ENCODE results near the gene ZFR. TPM values are rescaled to one million over a fixed set of nuclear protein-coding genes. Genes with fewer than 3 reads are reported as not detected.
"Not testable (repeated sequence)": the region's sequence is repeated elsewhere in the genome, so short reads cannot be mapped to it uniquely, and the experiment has no call there.

The ZFR gene
- total RNA-seq, 1 donor from 2014 or later = 135 TPM

GRCh38 chr5:32406650-32407049 lies 37.9 kb downstream of the ZFR start:
- DNase-seq = no peak

- no peak for DNase-seq
Measured at GRCh38 chr5:32405507-32405906, 39.0 kb downstream of the ZFR start.

DNA sequence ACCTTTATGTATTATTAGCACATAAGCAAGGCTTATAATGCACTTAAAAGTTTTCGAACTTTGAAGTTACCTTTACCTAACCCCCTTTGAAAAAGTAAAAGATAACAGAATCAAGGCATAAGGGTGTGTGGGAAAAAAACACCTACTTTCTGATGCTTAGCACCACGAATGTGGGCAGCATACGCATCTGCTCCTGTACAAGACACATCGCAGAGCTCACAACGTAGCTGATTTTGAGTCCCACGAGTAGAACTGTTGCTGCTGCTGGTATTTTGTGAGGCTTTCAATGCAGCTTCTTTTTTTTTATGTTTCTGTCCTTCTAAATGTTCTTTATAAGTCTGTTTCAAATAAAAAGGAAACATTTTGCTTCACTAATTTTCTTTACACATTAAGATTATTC lies 40.8 kb downstream of the ZFR start:
- no peak for DNase-seq

DNA sequence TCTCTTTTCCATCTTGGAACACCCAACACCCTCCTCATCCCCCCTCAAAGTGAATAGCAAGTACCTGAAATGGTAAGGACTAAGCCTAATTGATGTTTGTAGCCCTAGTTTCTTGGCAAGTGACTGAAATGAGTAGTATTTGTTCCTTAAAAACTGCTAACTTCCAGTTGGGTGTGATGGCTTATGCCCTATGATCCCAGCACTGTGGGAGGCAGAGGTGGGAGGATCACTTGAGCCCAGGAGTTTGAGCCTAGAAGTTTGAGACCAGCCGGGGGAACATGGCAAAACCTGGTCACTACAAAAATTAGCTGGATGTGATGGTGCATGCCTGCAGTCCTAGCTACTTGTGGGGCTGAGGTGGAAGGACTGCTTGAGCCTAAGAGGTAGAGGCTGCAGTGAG lies 44.1 kb downstream of the ZFR start:
- DNase-seq = no peak

- not testable (repeated sequence) for DNase-seq
Measured at GRCh38 chr5:32398754-32399153, 45.8 kb downstream of the ZFR start.

DNA sequence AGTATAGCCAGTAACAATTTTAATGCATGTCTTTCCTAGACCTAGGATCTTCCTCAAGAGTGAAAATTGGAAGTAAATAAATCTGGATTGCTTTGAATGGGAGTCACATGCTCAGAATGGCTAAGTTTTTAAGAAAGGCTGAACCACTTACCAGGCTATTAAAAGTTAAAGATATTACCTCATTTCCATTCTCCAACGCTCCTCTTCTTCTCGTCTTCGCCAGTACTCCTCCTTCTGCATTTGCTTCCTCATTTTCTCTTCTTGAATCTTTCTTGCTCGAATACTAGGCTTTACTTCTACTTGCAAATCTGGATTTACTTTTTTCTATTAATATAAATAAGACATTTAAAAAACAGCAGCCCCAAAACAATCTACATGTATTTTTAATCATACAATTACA lies 49.6 kb downstream of the ZFR start:
- no peak for DNase-seq

- DNase-seq = no peak
Measured at GRCh38 chr5:32392039-32392438, 52.5 kb downstream of the ZFR start.

- DNase-seq = no peak
Measured at GRCh38 chr5:32390819-32391591, 53.5 kb downstream of the ZFR start.

GRCh38 chr5:32388432-32389129 lies 56.0 kb downstream of the ZFR start:
- DNase-seq = no peak

DNA sequence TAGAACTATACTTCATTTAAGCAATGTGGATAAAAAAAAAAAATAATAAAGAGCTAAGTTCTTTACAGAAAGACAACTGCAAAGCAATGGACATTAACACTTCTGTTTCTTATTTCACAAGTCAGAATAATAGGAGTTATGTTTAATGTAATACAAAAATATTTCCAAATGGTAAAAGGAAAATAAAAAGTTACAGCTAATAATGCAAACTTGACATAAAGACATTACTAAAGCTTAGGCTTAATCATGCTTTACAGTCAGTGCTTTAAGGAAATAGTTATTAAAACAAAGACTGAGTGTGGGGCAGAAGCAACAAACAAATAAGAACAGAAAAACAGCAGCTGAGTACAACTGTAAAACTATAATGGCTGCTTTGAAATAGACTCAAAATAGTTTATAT lies 56.7 kb downstream of the ZFR start:
- DNase-seq = no peak

- DNase-seq = no peak
Measured at GRCh38 chr5:32387211-32387610, 57.3 kb downstream of the ZFR start.

GRCh38 chr5:32384621-32385020 lies 59.9 kb downstream of the ZFR start:
- DNase-seq = no peak

- no peak for DNase-seq
Measured at GRCh38 chr5:32383586-32383985, 61.0 kb downstream of the ZFR start.

DNA sequence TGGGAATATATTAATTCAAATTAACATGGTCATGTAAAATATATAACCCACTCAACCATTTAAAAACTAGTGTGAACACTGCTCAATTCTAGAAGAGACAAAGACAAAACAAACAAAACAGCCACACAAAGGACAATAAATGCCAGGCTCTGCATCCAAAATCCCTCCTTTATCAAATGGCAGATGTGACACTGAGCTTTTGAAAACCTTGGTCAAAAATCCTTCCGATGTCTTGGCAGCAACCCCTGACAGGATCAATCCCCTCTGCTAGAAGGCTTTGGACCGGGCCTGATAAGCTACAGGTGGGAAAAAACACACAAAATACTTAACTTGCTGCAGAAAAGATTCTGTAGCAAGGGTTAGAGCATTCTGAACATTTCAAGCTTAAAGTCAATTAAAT lies 61.5 kb downstream of the ZFR start:
- no peak for DNase-seq

GRCh38 chr5:32379421-32379820 lies 65.1 kb downstream of the ZFR start:
- no peak for DNase-seq

DNA sequence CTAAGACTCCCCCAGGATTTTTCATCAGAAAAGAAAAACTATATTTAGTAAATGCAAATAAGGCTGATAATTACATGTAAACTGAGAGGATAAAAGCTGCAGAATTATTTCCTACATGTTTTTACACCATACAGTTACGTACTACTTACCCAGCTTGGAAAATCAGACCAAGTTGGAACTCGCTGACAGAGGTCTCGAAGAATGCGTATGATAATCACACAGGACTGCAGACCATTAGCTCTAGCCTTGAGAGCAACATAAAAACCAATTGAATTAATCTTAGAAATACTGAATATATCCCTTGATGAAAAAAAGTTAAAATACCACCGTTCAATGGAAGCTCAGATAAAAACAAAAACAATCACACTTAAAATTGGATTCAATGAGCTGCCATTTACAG lies 65.6 kb downstream of the ZFR start:
- DNase-seq = no peak

DNA sequence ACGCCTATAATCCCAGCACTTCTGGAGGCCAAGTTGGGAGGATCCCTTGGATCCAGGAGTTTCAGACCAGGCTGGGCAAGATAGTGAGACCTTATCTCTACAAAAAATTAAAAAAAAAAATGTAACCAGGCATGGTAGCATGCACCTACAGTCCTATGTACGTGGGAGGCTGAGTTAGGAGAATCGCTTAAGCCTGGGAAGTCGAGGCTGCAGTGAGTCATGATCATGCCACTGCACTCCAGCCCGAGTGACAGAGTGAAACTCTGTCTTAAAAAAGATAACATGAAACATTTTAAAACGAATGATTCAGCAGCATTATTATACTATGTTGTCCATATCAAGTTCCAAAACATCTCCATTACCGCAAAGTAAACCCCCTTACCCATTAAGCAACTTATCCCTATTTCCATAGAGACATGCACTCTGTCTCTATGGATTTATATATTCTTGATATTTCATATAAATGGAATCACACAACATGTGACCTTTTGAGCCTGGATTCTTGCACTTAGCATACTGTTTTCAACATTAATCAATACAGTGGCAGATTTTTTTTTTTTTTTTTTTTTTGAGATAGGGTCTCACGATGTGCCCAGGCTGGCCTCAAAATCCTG lies 74.9 kb downstream of the ZFR start:
- DNase-seq = no peak

DNA sequence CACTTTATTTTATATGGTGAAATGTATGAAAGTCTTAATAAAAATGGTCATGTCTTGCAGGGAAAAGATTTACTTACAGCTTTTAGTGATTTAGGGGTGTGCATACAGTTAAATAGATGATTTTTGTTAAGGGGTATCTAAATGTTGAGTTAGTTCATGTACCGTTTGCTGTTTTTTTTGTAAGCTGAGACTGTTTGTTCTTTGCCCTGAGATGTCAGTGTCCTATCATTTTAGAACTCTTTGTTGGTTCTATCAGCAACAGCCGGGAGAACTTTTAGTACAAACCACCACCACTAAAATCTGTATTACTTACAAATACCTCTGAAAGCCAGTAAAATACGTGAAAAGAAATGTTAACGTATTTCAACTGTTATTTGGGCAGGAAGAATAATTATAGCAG lies 75.5 kb downstream of the ZFR start:
- DNase-seq = no peak

- DNase-seq = not testable (repeated sequence)
Measured at GRCh38 chr5:32367271-32367670, 77.3 kb downstream of the ZFR start.

GRCh38 chr5:32365623-32366022 lies 78.9 kb downstream of the ZFR start:
- no peak for DNase-seq

GRCh38 chr5:32363030-32363429 lies 81.5 kb downstream of the ZFR start:
- DNase-seq = no peak

DNA sequence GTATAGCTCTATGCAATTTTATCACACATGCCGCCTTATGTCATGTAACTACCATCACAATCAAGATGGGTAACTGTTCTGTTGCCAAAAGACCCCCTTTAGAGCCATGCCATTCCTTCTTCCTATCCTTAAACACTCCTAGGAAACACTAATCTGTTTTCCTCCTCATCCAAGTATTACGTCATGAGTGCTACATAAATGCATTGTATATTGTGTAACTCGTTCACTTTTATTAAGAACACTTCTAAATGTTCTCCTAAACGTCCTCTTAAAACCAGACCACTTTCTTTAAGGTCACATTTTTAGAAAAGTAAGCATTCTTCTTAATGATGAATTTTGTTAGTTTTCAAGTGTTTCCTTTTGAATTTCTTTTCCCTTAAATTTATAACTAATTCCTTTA lies 82.0 kb downstream of the ZFR start:
- DNase-seq = no peak

GRCh38 chr5:32360906-32361305 lies 83.6 kb downstream of the ZFR start:
- no peak for DNase-seq

DNA sequence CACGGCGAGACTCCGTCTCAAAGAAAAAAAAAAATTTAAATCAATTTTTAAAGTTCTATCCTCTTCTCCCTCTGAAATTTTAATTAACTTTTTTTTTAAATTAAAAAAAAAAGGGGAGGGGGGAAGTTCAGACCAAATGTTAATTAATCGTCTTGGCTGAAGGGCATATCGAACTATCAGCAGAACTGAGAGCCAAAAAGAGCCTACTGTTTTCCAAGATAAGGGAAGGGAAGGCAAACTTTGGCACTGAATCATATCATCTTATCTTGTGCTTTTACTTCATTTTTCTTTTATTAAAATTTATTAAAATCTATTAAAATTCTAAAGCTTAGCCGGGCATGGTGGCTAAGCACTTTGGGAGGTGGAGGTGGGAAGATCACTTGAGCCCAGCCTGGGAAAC lies 85.9 kb downstream of the ZFR start:
- DNase-seq = no peak

All from occipital lobe (tissue), 2 donors.